A549 (cell line): ENCODE results near the gene LRRIQ3. TPM values are rescaled to one million over a fixed set of nuclear protein-coding genes. Genes with fewer than 3 reads are reported as not detected.

ENCODE experiments used
- ATAC-seq, 2 experiments: fragments of 200-7000 bp in 1 of 2; fragments of >200 bp in 1 of 2; cut with Nextera tagmentation in 1 of 2; cut with Tn5 transposase in 1 of 2; 3 replicates each; pipeline versions ENCODE4 v1.8.0 to v1.9.1; 2018 to 2020; ENCODE audit warnings: mild to moderate bottlenecking in 1 of 2, moderate library complexity in 1 of 2
- CTCF ChIA-PET: fragments of 300-600 bp; sonication (Branson Sonifier 250); formaldehyde crosslinking; extraction: SDS; loops from one replicate; lab custom pipeline; 2021; ENCODE audit warnings: antibody characterized with exemption, inconsistent platforms; lab: Yijun Ruan, JAX
- POLR2A ChIA-PET: fragments of 350-600 bp; formaldehyde crosslinking; extraction: SDS; loops from one replicate; lab custom pipeline; 2021; ENCODE audit warnings: antibody characterized with exemption, inconsistent platforms; lab: Yijun Ruan, JAX
- DNase-seq, 2 experiments: peaks; one replicate each; pipeline versions ENCODE4 v3.0.0 to v3.0.0-alpha.2; 2011 to 2016; ENCODE audit warnings: low read depth in 1 of 2, low spot score in 1 of 2
- FAIRE-seq: peaks from 2 replicates; lab custom pipeline; 2011; peaks lifted over from hg19 to GRCh38; lab: Jason Lieb, UNC
- H3K27ac ChIP-seq, 2 experiments: fragments of >200 bp; sonication (Bioruptor Twin); formaldehyde crosslinking; 3 replicates each; pipeline ENCODE4 v1.5.1; 2016 to 2017
- H3K4me1 ChIP-seq: fragments of >200 bp; sonication (Bioruptor Twin); formaldehyde crosslinking; 3 replicates; pipeline ENCODE4 v1.6.1; 2016
- H3K4me2 ChIP-seq: fragments of >200 bp; sonication (Bioruptor Twin); formaldehyde crosslinking; 3 replicates; pipeline ENCODE4 v1.6.1; 2016
- H3K4me3 ChIP-seq: fragments of >200 bp; sonication (Bioruptor Twin); formaldehyde crosslinking; 3 replicates; pipeline ENCODE4 v1.5.1; 2016
- H3K9me3 ChIP-seq: fragments of >200 bp; sonication (Bioruptor Twin); formaldehyde crosslinking; 3 replicates; pipeline ENCODE4 v1.6.1; 2016
- BHLHE40 ChIP-seq: IDR thresholded peaks from 2 replicates; pipeline ENCODE4 v1.6.1; 2012; ENCODE audit warnings: low read depth, low read length, inconsistent platforms
- CHD4 ChIP-seq: fragments of 200-600 bp; sonication (generic); IDR thresholded peaks from 2 replicates; pipeline ENCODE4 v1.6.1; 2016; ENCODE audit warnings: antibody characterized with exemption, mild to moderate bottlenecking, borderline replicate concordance
- CTCF ChIP-seq: fragments of >200 bp; sonication (Bioruptor Twin); formaldehyde crosslinking; IDR thresholded peaks from 3 replicates; pipeline ENCODE4 v1.5.1; 2016
- E2F6 ChIP-seq: IDR thresholded peaks from 2 replicates; pipeline ENCODE4 v1.6.1; 2012; ENCODE audit warnings: low read depth, borderline replicate concordance
- EHMT2 ChIP-seq: fragments of 200-600 bp; sonication (generic); IDR thresholded peaks from 2 replicates; pipeline ENCODE4 v1.6.1; 2016; ENCODE audit warnings: antibody characterized with exemption, low read depth, mild to moderate bottlenecking, moderate library complexity
- EP300 ChIP-seq, 2 experiments: fragments of >200 bp; sonication (Bioruptor Twin); formaldehyde crosslinking; IDR thresholded peaks; 2 replicates in 1 of 2; 3 replicates in 1 of 2; pipeline ENCODE4 v1.6.1; 2016 to 2017
- ESRRA ChIP-seq: fragments of 150-350 bp; IDR thresholded peaks from 2 replicates; pipeline ENCODE4 v1.6.1; 2014; ENCODE audit warnings: mild to moderate bottlenecking, low read length, borderline replicate concordance
- HOXB5 ChIP-seq: fragments of 250-450 bp; sonication (Bioruptor Pico); IDR thresholded peaks from 2 replicates; pipeline ENCODE4 v1.5.0; 2020; ENCODE audit warnings: mild to moderate bottlenecking, moderate library complexity
- JUN ChIP-seq, 2 experiments: fragments of >200 bp; sonication (Bioruptor Twin); formaldehyde crosslinking; IDR thresholded peaks; 2 replicates in 1 of 2; 3 replicates in 1 of 2; pipeline ENCODE4 v1.6.1; 2016 to 2017
- KDM1A ChIP-seq: fragments of 200-600 bp; sonication (generic); IDR thresholded peaks from 2 replicates; pipeline ENCODE4 v1.6.1; 2016; ENCODE audit warnings: low read depth, mild to moderate bottlenecking
- MAFK ChIP-seq: fragments of 450-650 bp; IDR thresholded peaks from 2 replicates; pipeline ENCODE4 v1.6.1; 2014; ENCODE audit not compliant: partially characterized antibody
- MAX ChIP-seq: IDR thresholded peaks from 2 replicates; pipeline ENCODE4 v1.6.1; 2012
- MYC ChIP-seq: IDR thresholded peaks from 2 replicates; pipeline ENCODE4 v1.6.1; 2012; ENCODE audit warnings: mild to moderate bottlenecking, inconsistent platforms, low read length, improper control_type of control experiment, borderline replicate concordance
- NFE2L2 ChIP-seq: fragments of 150-350 bp; conservative IDR thresholded peaks from 2 replicates; pipeline ENCODE4 v1.6.1; 2014; ENCODE audit warnings: low read length
- NPAS2 ChIP-seq: fragments of 250-450 bp; sonication (Bioruptor Pico); IDR thresholded peaks from 2 replicates; pipeline ENCODE4 v1.8.0; 2022; ENCODE audit warnings: mild to moderate bottlenecking, moderate library complexity, borderline replicate concordance
- PHF8 ChIP-seq: fragments of 200-600 bp; sonication (generic); IDR thresholded peaks from 2 replicates; pipeline ENCODE4 v1.6.1; 2016; ENCODE audit warnings: low read depth, mild to moderate bottlenecking, antibody characterized with exemption, moderate library complexity, borderline replicate concordance
- POLR2A ChIP-seq: IDR thresholded peaks from 2 replicates; pipeline ENCODE4 v1.6.1; 2012; ENCODE audit warnings: mild to moderate bottlenecking, low read length
- RCOR1 ChIP-seq: fragments of 150-350 bp; IDR thresholded peaks from 2 replicates; pipeline ENCODE4 v1.6.1; 2014; ENCODE audit warnings: antibody characterized with exemption, low read length, low read depth
- SMC3 ChIP-seq: fragments of >200 bp; sonication (Bioruptor Twin); formaldehyde crosslinking; IDR thresholded peaks from 3 replicates; pipeline ENCODE4 v1.6.1; 2018; ENCODE audit warnings: inconsistent platforms
- ZC3H11A ChIP-seq: fragments of 450-650 bp; IDR thresholded peaks from 2 replicates; pipeline ENCODE4 v1.6.1; 2014; ENCODE audit warnings: antibody characterized with exemption, mild to moderate bottlenecking
- ZFP36 ChIP-seq: fragments of 450-650 bp; IDR thresholded peaks from 2 replicates; pipeline ENCODE4 v1.6.1; 2014; ENCODE audit warnings: borderline replicate concordance; ENCODE audit not compliant: partially characterized antibody
- WGBS: methylation state at CpG from one replicate; pipeline ENCODE4 v1.1.6; 2017; ENCODE audit errors: missing lambda C conversion rate; 5-methylcytosine and 5-hydroxymethylcytosine counted together
- polyA minus RNA-seq: library from RNA; depleted of rRNA, polyadenylated mRNA; stranded (reverse); fragments of >200 nt; gene quantifications from 2 replicates; pipeline ENCODE4 v1.2.3, GENCODE V29; 2011; rRNA and poly(A)+ RNA removed
- polyA plus RNA-seq, 4 experiments: library from polyadenylated mRNA; depleted of rRNA in 3 of 4; stranded (reverse); fragments of >200 nt; fragmentation: RNase III in 1 of 4; extraction: RNeasy Plus Mini Kit Qiagen cat#74134 plus additional on column Dnase treatment in 1 of 4; gene quantifications; 2 replicates in 3 of 4; 3 replicates in 1 of 4; pipeline ENCODE4 v1.2.3, GENCODE V29; 2011 to 2017
- TF ChIP-seq, protein P1 (sequence below): fragments of >200 bp; sonication (Bioruptor Twin); formaldehyde crosslinking; IDR thresholded peaks from 3 replicates; pipeline ENCODE4 v1.6.1; 2016

Gene LRRIQ3
- 2.9 and 3.9 TPM in 2 replicates for polyA plus RNA-seq (2011; rRNA removed)
- 0.44 TPM in 2 replicates for polyA plus RNA-seq (2012; cell fraction: cytosol; rRNA removed)
- 0.11 and 0.16 TPM in 2 replicates for polyA plus RNA-seq (2012; cell fraction: nucleus; rRNA removed)
- 2.4 to 2.8 TPM (median 2.5 TPM) in 3 replicates for polyA plus RNA-seq (2017; fragmentation: RNase III; extraction: RNeasy Plus Mini Kit Qiagen cat#74134 plus additional on column Dnase treatment)
- 0.97 and 2.1 TPM in 2 replicates for polyA minus RNA-seq

DNA sequence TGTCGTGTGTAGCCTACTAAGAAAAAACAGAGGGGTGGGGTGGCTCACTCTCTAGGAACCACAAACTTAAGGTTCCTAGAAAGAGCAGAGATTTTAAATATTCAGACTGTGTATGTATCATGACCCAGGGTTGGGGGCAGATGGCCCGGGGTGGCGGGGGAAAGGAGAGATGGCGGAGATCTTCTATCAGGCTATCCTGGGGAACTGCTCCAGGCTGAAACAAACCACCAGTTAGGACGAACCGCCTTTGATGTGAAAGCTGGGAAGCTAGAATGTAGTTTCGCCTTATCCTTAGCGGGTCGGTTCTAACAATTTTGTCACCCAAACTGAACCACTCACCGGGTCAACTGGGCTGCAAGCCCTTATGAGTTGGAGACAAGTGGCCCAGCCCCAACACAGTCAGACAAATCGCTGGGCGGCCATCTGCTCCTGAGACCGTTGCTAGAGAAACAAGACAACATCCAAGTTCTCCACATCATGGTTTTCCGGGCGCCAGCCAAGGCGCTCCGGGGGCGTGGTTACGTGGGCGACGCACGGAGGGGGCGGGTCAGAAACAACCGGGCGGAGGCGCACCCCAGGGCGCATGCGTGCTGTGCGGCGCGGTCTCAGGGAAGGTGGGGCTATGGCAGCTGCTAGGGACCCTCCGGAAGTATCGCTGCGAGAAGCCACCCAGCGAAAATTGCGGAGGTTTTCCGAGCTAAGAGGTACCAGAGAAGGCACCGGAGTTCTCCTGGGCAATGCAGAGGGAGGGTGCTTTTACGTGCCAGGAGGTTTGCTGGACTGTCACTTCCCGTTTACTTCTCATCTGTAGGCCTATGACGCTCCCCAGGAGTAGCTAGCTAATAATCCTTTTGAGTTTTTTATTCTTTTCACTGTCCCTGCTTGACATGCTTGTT, at the start of gene LRRIQ3, which contains the start of gene FPGT:
Gene LRRIQ3 (minus strand): TSS at position 520 of the 896 bp plus-strand sequence. CDS start 14,492 bp downstream, outside the sequence.
Gene FPGT (plus strand): TSS at position 586 of the 896 bp plus-strand sequence. CDS start 37 bp downstream, at position 623.
- ChIA-PET POLR2A (no interaction called here), CTCF (no interaction called here)
- peak within 1 kb of the TSS; percentile 65 for H3K4me3 ChIP-seq
- no peaks in the 10 kb centered on the region for H3K9me3 ChIP-seq
- peak; percentile 69 to 91 for DNase-seq
- peak; percentile 99 for ATAC-seq
- no peak for FAIRE-seq
- H3K27ac ChIP-seq: peak within 1 kb of the TSS; percentile 80 to 89
- peaks cover 6% of the 10 kb centered on the region; the same call in 1 of the 3 replicates for H3K4me1 ChIP-seq
- TF ChIP-seq ESRRA (no peak), BHLHE40 (no peak), MAX (peak; percentile 23; the same call in 1 of the 2 replicates), NPAS2 (CRISPR knock-in tag) (no peak), CTCF (no peak), PHF8 (peak; percentile 66), CHD4 (no peak), POLR2A (peak; percentile 57), JUN (IDR thresholded peaks at IDR 0.05) (peak in 1 of 2 experiments; percentile 31; a peak in 1 of 5 replicates), ZFP36 (no peak), HOXB5 (no peak)
- TF ChIP-seq, protein P1, sequence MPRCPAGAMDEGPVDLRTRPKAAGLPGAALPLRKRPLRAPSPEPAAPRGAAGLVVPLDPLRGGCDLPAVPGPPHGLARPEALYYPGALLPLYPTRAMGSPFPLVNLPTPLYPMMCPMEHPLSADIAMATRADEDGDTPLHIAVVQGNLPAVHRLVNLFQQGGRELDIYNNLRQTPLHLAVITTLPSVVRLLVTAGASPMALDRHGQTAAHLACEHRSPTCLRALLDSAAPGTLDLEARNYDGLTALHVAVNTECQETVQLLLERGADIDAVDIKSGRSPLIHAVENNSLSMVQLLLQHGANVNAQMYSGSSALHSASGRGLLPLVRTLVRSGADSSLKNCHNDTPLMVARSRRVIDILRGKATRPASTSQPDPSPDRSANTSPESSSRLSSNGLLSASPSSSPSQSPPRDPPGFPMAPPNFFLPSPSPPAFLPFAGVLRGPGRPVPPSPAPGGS: peak; percentile 59; the same call in 1 of the 3 replicates
- peak within 1 kb of the TSS; percentile 91 for H3K4me2 ChIP-seq
- WGBS: 7% methylated on average over 19 of the region's 41 CpGs

GRCh38 chr1:74246315-74246714, 48.3 kb upstream of the LRRIQ3 start:
- no peaks in the 10 kb centered on the region for H3K9me3 ChIP-seq
- no peaks in the 10 kb centered on the region for H3K4me1 ChIP-seq
- no peak for FAIRE-seq
- H3K4me2 ChIP-seq: no peak overlapping the region
- ChIA-PET CTCF (interaction anchor here (0.5 kb wide), 1 partner anchor 25 kb away, joined by 3 read pairs; no protein-coding TSS in a partner anchor), POLR2A (no interaction called here)
- 17% methylated on average over 2 of the region's 2 CpGs for WGBS
- no peak overlapping the region for H3K27ac ChIP-seq
- no peak for DNase-seq
- no peak for TF ChIP-seq EP300 (IDR thresholded peaks at IDR 0.05)
- TF ChIP-seq RCOR1: no peak
- no peak for TF ChIP-seq ZC3H11A
- TF ChIP-seq KDM1A: no peak
- TF ChIP-seq E2F6: no peak
- TF ChIP-seq EHMT2: no peak
- TF ChIP-seq NFE2L2: no peak
- TF ChIP-seq MAFK: no peak
- TF ChIP-seq CTCF: no peak
- TF ChIP-seq MYC: no peak
- TF ChIP-seq SMC3: no peak
- no peak overlapping the region for H3K4me3 ChIP-seq
- ATAC-seq: no peak
